Activated CD4-positive, alpha-beta T cell treated with anti-CD3 and anti-CD28 coated beads, Interleukin-2, amount 10 ng/mL, durations not matched to agents 24 days and 14 days (primary cell): ENCODE measurements around the gene MYO15A. TPM values are rescaled to one million over a fixed set of nuclear protein-coding genes. Genes with fewer than 3 reads are reported as not detected.

ENCODE experiments used
- DNase-seq: peaks from one replicate; pipeline ENCODE4 v3.0.0; 2022
- H3K27ac Mint-ChIP-seq: one replicate; pipeline ENCODE4 v1.8.0; 2022; ENCODE audit warnings: mild to moderate bottlenecking, mixed read lengths
- H3K27me3 Mint-ChIP-seq: one replicate; pipeline ENCODE4 v1.8.0; 2022; ENCODE audit warnings: mixed read lengths
- H3K36me3 Mint-ChIP-seq: one replicate; pipeline ENCODE4 v1.8.0; 2022; ENCODE audit warnings: low read depth, mild to moderate bottlenecking, mixed read lengths
- H3K4me1 Mint-ChIP-seq: one replicate; pipeline ENCODE4 v1.8.0; 2021; ENCODE audit warnings: mixed read lengths
- H3K4me3 Mint-ChIP-seq: one replicate; pipeline ENCODE4 v1.8.0; 2022; ENCODE audit warnings: mild to moderate bottlenecking, moderate library complexity, mixed read lengths
- H3K9me3 Mint-ChIP-seq: one replicate; pipeline ENCODE4 v1.8.0; 2021; ENCODE audit warnings: mixed read lengths
- intact Hi-C: fragments of 100-400 bp; cut with micrococcal nuclease; formaldehyde crosslinking; loops from one replicate; pipeline ENCODE4 v1.15.1; 2023
- total RNA-seq: library from RNA; stranded (reverse); gene quantifications from 2 replicates; pipeline ENCODE4 v1.2.3, GENCODE V29; 2022

Gene MYO15A
- total RNA-seq, 1 donor from 2014 or later: 0.70 TPM

GRCh38 chr17:18087610-18088491 is 20.7 kb upstream of the MYO15A start, which contains the start of gene DRG2:
Gene DRG2 (plus strand): TSS chr17:18087948. CDS start chr17:18088024, 76 bp downstream.
- peaks cover 26% of the 10 kb centered on the region for H3K4me1 Mint-ChIP-seq
- peaks cover 12% of the 10 kb centered on the region for H3K36me3 Mint-ChIP-seq
- no peaks in the 10 kb centered on the region for H3K27me3 Mint-ChIP-seq
- DNase-seq: peak; percentile 97
- H3K9me3 Mint-ChIP-seq: no peaks in the 10 kb centered on the region
- H3K4me3 Mint-ChIP-seq: peak within 1 kb of the TSS; percentile 100
- intact Hi-C loops: loop anchor here (2.0 to 5.0 kb wide), 2 partner anchors 46 to 95 kb away; partner anchors contain the start of gene ALKBH5
- peak within 1 kb of the TSS; percentile 99 for H3K27ac Mint-ChIP-seq

- intact Hi-C loops: loop anchor here (5.0 kb wide), 1 partner anchor 47 kb away; no protein-coding TSS in a partner anchor
- Mint-ChIP-seq H3K27me3 (no peaks in the 10 kb centered on the region), H3K4me3 (peak overlapping the region; percentile 4), H3K9me3 (no peaks in the 10 kb centered on the region), H3K36me3 (peaks cover 25% of the 10 kb centered on the region), H3K4me1 (peaks cover 26% of the 10 kb centered on the region), H3K27ac (no peak overlapping the region)
- no peak for DNase-seq
Measured at GRCh38 chr17:18089613-18090012, 18.9 kb upstream of the MYO15A start.

- H3K4me1 Mint-ChIP-seq: peaks cover 11% of the 10 kb centered on the region
- H3K27me3 Mint-ChIP-seq: no peaks in the 10 kb centered on the region
- DNase-seq: no peak
- intact Hi-C loops: no loop called here
- H3K4me3 Mint-ChIP-seq: no peak overlapping the region
- peaks cover 42% of the 10 kb centered on the region for H3K36me3 Mint-ChIP-seq
- no peaks in the 10 kb centered on the region for H3K9me3 Mint-ChIP-seq
- peak overlapping the region; percentile 32 for H3K27ac Mint-ChIP-seq
Measured at GRCh38 chr17:18093616-18094408, 14.7 kb upstream of the MYO15A start.

- peaks cover 46% of the 10 kb centered on the region for H3K36me3 Mint-ChIP-seq
- intact Hi-C loops: no loop called here
- H3K27ac Mint-ChIP-seq: peak overlapping the region; percentile 32
- H3K9me3 Mint-ChIP-seq: no peaks in the 10 kb centered on the region
- peaks cover 8% of the 10 kb centered on the region for H3K4me1 Mint-ChIP-seq
- DNase-seq: no peak
- no peaks in the 10 kb centered on the region for H3K27me3 Mint-ChIP-seq
- no peak overlapping the region for H3K4me3 Mint-ChIP-seq
Measured at GRCh38 chr17:18094409-18094807, 14.1 kb upstream of the MYO15A start.

GRCh38 chr17:18099516-18099915 is 9.0 kb upstream of the MYO15A start:
- no peaks in the 10 kb centered on the region for H3K27me3 Mint-ChIP-seq
- no peak for DNase-seq
- no peaks in the 10 kb centered on the region for H3K9me3 Mint-ChIP-seq
- intact Hi-C loops: no loop called here
- H3K27ac Mint-ChIP-seq: no peak overlapping the region
- peaks cover 33% of the 10 kb centered on the region for H3K36me3 Mint-ChIP-seq
- H3K4me1 Mint-ChIP-seq: no peaks in the 10 kb centered on the region
- H3K4me3 Mint-ChIP-seq: no peak overlapping the region

- Mint-ChIP-seq H3K27me3 (no peaks in the 10 kb centered on the region), H3K9me3 (no peaks in the 10 kb centered on the region), H3K27ac (no peak overlapping the region), H3K4me3 (no peak overlapping the region), H3K36me3 (peaks cover 29% of the 10 kb centered on the region), H3K4me1 (no peaks in the 10 kb centered on the region)
- DNase-seq: no peak
- intact Hi-C loops: no loop called here
Measured at GRCh38 chr17:18100616-18101015, 7.9 kb upstream of the MYO15A start.

- intact Hi-C loops: no loop called here
- Mint-ChIP-seq H3K27ac (no peak overlapping the region), H3K36me3 (peaks cover 17% of the 10 kb centered on the region), H3K4me3 (no peak overlapping the region), H3K9me3 (no peaks in the 10 kb centered on the region), H3K27me3 (no peaks in the 10 kb centered on the region), H3K4me1 (no peaks in the 10 kb centered on the region)
- DNase-seq: no peak
Measured at GRCh38 chr17:18101828-18102227, 6.7 kb upstream of the MYO15A start.

GRCh38 chr17:18102640-18103039 is 5.9 kb upstream of the MYO15A start:
- Mint-ChIP-seq H3K4me3 (no peak overlapping the region), H3K36me3 (peaks cover 20% of the 10 kb centered on the region), H3K27me3 (no peaks in the 10 kb centered on the region), H3K4me1 (no peaks in the 10 kb centered on the region), H3K27ac (no peak overlapping the region), H3K9me3 (no peaks in the 10 kb centered on the region)
- intact Hi-C loops: no loop called here
- no peak for DNase-seq

GRCh38 chr17:18105027-18105426 is 3.5 kb upstream of the MYO15A start:
- intact Hi-C loops: no loop called here
- no peak overlapping the region for H3K27ac Mint-ChIP-seq
- no peak overlapping the region for H3K4me3 Mint-ChIP-seq
- H3K9me3 Mint-ChIP-seq: no peaks in the 10 kb centered on the region
- H3K27me3 Mint-ChIP-seq: no peaks in the 10 kb centered on the region
- H3K36me3 Mint-ChIP-seq: peaks cover 12% of the 10 kb centered on the region
- DNase-seq: no peak
- no peaks in the 10 kb centered on the region for H3K4me1 Mint-ChIP-seq

GRCh38 chr17:18105595-18105994 is 3.0 kb upstream of the MYO15A start:
- DNase-seq: no peak
- no peaks in the 10 kb centered on the region for H3K4me1 Mint-ChIP-seq
- no peaks in the 10 kb centered on the region for H3K27me3 Mint-ChIP-seq
- H3K36me3 Mint-ChIP-seq: peaks cover 12% of the 10 kb centered on the region
- H3K4me3 Mint-ChIP-seq: no peak overlapping the region
- no peak overlapping the region for H3K27ac Mint-ChIP-seq
- H3K9me3 Mint-ChIP-seq: no peaks in the 10 kb centered on the region
- intact Hi-C loops: no loop called here

- Mint-ChIP-seq H3K27ac (no peak overlapping the region), H3K9me3 (no peaks in the 10 kb centered on the region), H3K4me3 (no peak overlapping the region), H3K27me3 (no peaks in the 10 kb centered on the region), H3K36me3 (peaks cover 12% of the 10 kb centered on the region), H3K4me1 (no peaks in the 10 kb centered on the region)
- DNase-seq: no peak
- intact Hi-C loops: no loop called here
Measured at GRCh38 chr17:18106211-18106610, 2.3 kb upstream of the MYO15A start.

GRCh38 chr17:18107061-18107790 is 1.3 kb upstream of the MYO15A start:
- Mint-ChIP-seq H3K36me3 (peaks cover 7% of the 10 kb centered on the region), H3K4me3 (no peak overlapping the region), H3K27me3 (no peaks in the 10 kb centered on the region), H3K9me3 (no peaks in the 10 kb centered on the region), H3K27ac (no peak overlapping the region), H3K4me1 (no peaks in the 10 kb centered on the region)
- no peak for DNase-seq
- intact Hi-C loops: no loop called here

- Mint-ChIP-seq H3K9me3 (no peaks in the 10 kb centered on the region), H3K36me3 (peaks cover 7% of the 10 kb centered on the region), H3K4me3 (no peak overlapping the region), H3K27me3 (no peaks in the 10 kb centered on the region), H3K27ac (no peak overlapping the region), H3K4me1 (no peaks in the 10 kb centered on the region)
- intact Hi-C loops: no loop called here
- no peak for DNase-seq
Measured at GRCh38 chr17:18107971-18108370, 585 bp upstream of the MYO15A start.
